ENCODE measurements around the gene ST6GALNAC6.

GRCh38 chr9:127942216-127943010 lies 43.0 kb upstream of the ST6GALNAC6 start:
- TF ChIP-seq YY1 (IDR thresholded peaks at IDR 0.05) (no peak), CTCF (IDR thresholded peaks at IDR 0.05; ENCODE audit: low read depth, low read length, missing input control) (peak; percentile 70), TAF1 (conservative IDR thresholded peaks at IDR 0.05) (no peak), RAD21 (IDR thresholded peaks at IDR 0.05) (peak; percentile 63 to 82), REST (IDR thresholded peaks at IDR 0.05) (no peak), MAX (IDR thresholded peaks at IDR 0.05) (no peak), ATF3 (IDR thresholded peaks at IDR 0.05) (no peak), ZBTB33 (IDR thresholded peaks at IDR 0.05) (no peak), HNF4G (IDR thresholded peaks at IDR 0.05) (no peak)
